Astrocyte of the spinal cord (primary cell): ENCODE data around the gene ELFN2.

Experiments used
- DNase-seq: peaks from one replicate; pipeline ENCODE4 v3.0.0; 2011; ENCODE audit warnings: low read depth, low spot score
- H3K4me3 ChIP-seq: 2 replicates; pipeline ENCODE4 v1.5.1; 2011; ENCODE audit warnings: low read depth, mild to moderate bottlenecking, low read length, moderate library complexity
- CTCF ChIP-seq: IDR thresholded peaks from 2 replicates; pipeline ENCODE4 v1.5.1; 2012; ENCODE audit warnings: low read depth, mild to moderate bottlenecking, low read length, inconsistent platforms
- in situ Hi-C: cut with HindIII; loops from 2 replicates; pipeline ENCODE4 v1.10.0; 2017; ENCODE audit warnings: low sequenced_read_pairs

Gene ELFN2

GRCh38 chr22:37416827-37417226, 10.5 kb downstream of the ELFN2 start:
- in situ Hi-C loops: no loop called here
- no peak for TF ChIP-seq CTCF
- H3K4me3 ChIP-seq: no peak overlapping the region
- DNase-seq: no peak

- in situ Hi-C loops: no loop called here
- TF ChIP-seq CTCF: no peak
- H3K4me3 ChIP-seq: no peak overlapping the region
- no peak for DNase-seq
Measured at GRCh38 chr22:37416389-37416788, 10.9 kb downstream of the ELFN2 start.

- no peak for TF ChIP-seq CTCF
- in situ Hi-C loops: no loop called here
- no peak overlapping the region for H3K4me3 ChIP-seq
- no peak for DNase-seq
Measured at GRCh38 chr22:37415210-37415609, 12.1 kb downstream of the ELFN2 start.

- in situ Hi-C loops: no loop called here
- TF ChIP-seq CTCF: no peak
- DNase-seq: no peak
- no peak overlapping the region for H3K4me3 ChIP-seq
Measured at GRCh38 chr22:37414288-37414687, 13.0 kb downstream of the ELFN2 start.

- TF ChIP-seq CTCF: no peak
- in situ Hi-C loops: no loop called here
- no peak overlapping the region for H3K4me3 ChIP-seq
- no peak for DNase-seq
Measured at GRCh38 chr22:37413546-37413945, 13.7 kb downstream of the ELFN2 start.

- H3K4me3 ChIP-seq: no peak overlapping the region
- in situ Hi-C loops: no loop called here
- no peak for DNase-seq
- no peak for TF ChIP-seq CTCF
Measured at GRCh38 chr22:37412495-37413250, 14.6 kb downstream of the ELFN2 start.

- no peak overlapping the region for H3K4me3 ChIP-seq
- TF ChIP-seq CTCF: no peak
- in situ Hi-C loops: no loop called here
- no peak for DNase-seq
Measured at GRCh38 chr22:37411655-37412054, 15.6 kb downstream of the ELFN2 start.
